Measurements from ENCODE around the gene LIF.

DNA sequence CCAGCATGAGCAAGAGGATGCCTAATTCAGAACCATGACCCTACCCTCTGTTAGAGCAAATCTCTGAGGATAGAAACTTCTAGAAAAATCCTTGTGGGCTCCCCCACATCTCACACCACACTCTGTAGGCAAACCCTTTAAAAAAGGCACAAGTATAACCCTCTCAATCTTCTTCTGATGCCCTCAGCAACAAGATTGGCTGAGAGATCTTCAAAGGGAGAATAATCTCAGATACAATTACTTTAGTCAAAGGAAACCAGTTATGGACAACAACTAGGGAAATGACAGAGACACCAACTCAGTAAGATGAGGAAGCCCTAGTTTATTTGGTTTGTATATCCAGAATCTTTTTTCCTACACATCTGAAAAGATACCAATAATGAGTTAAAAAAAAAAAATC, 49.2 kb downstream of the LIF start:
- TF ChIP-seq EP300 (IDR thresholded peaks at IDR 0.05) = no peak
- TF ChIP-seq, protein P1, sequence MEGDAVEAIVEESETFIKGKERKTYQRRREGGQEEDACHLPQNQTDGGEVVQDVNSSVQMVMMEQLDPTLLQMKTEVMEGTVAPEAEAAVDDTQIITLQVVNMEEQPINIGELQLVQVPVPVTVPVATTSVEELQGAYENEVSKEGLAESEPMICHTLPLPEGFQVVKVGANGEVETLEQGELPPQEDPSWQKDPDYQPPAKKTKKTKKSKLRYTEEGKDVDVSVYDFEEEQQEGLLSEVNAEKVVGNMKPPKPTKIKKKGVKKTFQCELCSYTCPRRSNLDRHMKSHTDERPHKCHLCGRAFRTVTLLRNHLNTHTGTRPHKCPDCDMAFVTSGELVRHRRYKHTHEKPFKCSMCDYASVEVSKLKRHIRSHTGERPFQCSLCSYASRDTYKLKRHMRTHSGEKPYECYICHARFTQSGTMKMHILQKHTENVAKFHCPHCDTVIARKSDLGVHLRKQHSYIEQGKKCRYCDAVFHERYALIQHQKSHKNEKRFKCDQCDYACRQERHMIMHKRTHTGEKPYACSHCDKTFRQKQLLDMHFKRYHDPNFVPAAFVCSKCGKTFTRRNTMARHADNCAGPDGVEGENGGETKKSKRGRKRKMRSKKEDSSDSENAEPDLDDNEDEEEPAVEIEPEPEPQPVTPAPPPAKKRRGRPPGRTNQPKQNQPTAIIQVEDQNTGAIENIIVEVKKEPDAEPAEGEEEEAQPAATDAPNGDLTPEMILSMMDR (IDR thresholded peaks at IDR 0.05) = no peak
- TF ChIP-seq POLR2AphosphoS5 (IDR thresholded peaks at IDR 0.05) = no peak

Data from esophagus muscularis mucosa (tissue), 4 donors.